HepG2 (cell line): ENCODE measurements around the gene SNX10. TPM values are rescaled to one million over a fixed set of nuclear protein-coding genes. Genes with fewer than 3 reads are reported as not detected.

ENCODE experiments used
- ATF7-NPFF ChIP-seq: sonication (generic); formaldehyde crosslinking; IDR thresholded peaks from 2 replicates; pipeline ENCODE4 v1.8.1; 2023; ENCODE audit warnings: mild to moderate bottlenecking, low read depth, missing genetic modification reagents, moderate library complexity
- CBX2 ChIP-seq, 2 experiments: fragments of 200-600 bp in 1 of 2; sonication (generic); formaldehyde crosslinking in 1 of 2; IDR thresholded peaks; 2 replicates each; pipeline versions ENCODE4 v1.7.0 to v1.8.1; 2018 to 2022; ENCODE audit warnings: low read depth in 2 of 2, low read length in 1 of 2, mild to moderate bottlenecking in 1 of 2, missing genetic modification reagents in 1 of 2
- FOXC1 ChIP-seq: sonication (generic); formaldehyde crosslinking; IDR thresholded peaks from 2 replicates; pipeline ENCODE4 v1.8.0; 2022; ENCODE audit warnings: mild to moderate bottlenecking, missing genetic modification reagents, borderline replicate concordance
- GLI4 ChIP-seq: sonication (generic); formaldehyde crosslinking; IDR thresholded peaks from 2 replicates; pipeline ENCODE4 v1.5.1; 2020; ENCODE audit warnings: missing genetic modification reagents, mild to moderate bottlenecking, moderate library complexity, borderline replicate concordance
- HOXA3 ChIP-seq: sonication (generic); formaldehyde crosslinking; IDR thresholded peaks from 2 replicates; pipeline ENCODE4 v1.5.0; 2020; ENCODE audit warnings: missing genetic modification reagents
- IRX3 ChIP-seq: sonication (generic); formaldehyde crosslinking; IDR thresholded peaks from 2 replicates; pipeline ENCODE4 v1.8.1; 2023; ENCODE audit warnings: mild to moderate bottlenecking, low read depth, missing genetic modification reagents, borderline replicate concordance
- JUN ChIP-seq: sonication (generic); formaldehyde crosslinking; IDR thresholded peaks from 2 replicates; pipeline ENCODE4 v1.4.0; 2020; ENCODE audit warnings: mild to moderate bottlenecking, missing genetic modification reagents
- PHF8 ChIP-seq: sonication (generic); formaldehyde crosslinking; IDR thresholded peaks from 2 replicates; pipeline ENCODE4 v1.5.0; 2020; ENCODE audit warnings: missing genetic modification reagents
- PRMT3 ChIP-seq: sonication (generic); formaldehyde crosslinking; IDR thresholded peaks from 2 replicates; pipeline ENCODE4 v1.8.1; 2022; ENCODE audit warnings: low read depth, mild to moderate bottlenecking, moderate library complexity, missing genetic modification reagents, borderline replicate concordance
- REXO4 ChIP-seq: sonication (generic); formaldehyde crosslinking; IDR thresholded peaks from 2 replicates; pipeline ENCODE4 v1.8.0; 2022; ENCODE audit warnings: missing genetic modification reagents, mild to moderate bottlenecking, borderline replicate concordance
- RFX5 ChIP-seq: IDR thresholded peaks from 2 replicates; pipeline ENCODE4 v1.6.1; 2011; ENCODE audit warnings: low read depth, low read length, improper control_type of control experiment
- TOPORS ChIP-seq: sonication (generic); formaldehyde crosslinking; IDR thresholded peaks from 2 replicates; pipeline ENCODE4 v1.8.0; 2023; ENCODE audit warnings: mild to moderate bottlenecking, missing genetic modification reagents
- ZBTB20 ChIP-seq: sonication (generic); formaldehyde crosslinking; IDR thresholded peaks from 2 replicates; pipeline ENCODE4 v1.8.1; 2023; ENCODE audit warnings: missing genetic modification reagents, low read depth, mild to moderate bottlenecking, borderline replicate concordance
- ZFY ChIP-seq: sonication (generic); formaldehyde crosslinking; IDR thresholded peaks from 2 replicates; pipeline ENCODE4 v1.4.0; 2020; ENCODE audit warnings: missing genetic modification reagents
- ZNF253 ChIP-seq: sonication (generic); formaldehyde crosslinking; IDR thresholded peaks from 2 replicates; pipeline ENCODE4 v1.8.0; 2022; ENCODE audit warnings: mild to moderate bottlenecking, missing genetic modification reagents, borderline replicate concordance
- ZNF354B ChIP-seq: sonication (generic); formaldehyde crosslinking; IDR thresholded peaks from 2 replicates; pipeline ENCODE4 v1.8.0; 2022; ENCODE audit warnings: mild to moderate bottlenecking, missing genetic modification reagents
- ZNF383 ChIP-seq: sonication (generic); formaldehyde crosslinking; IDR thresholded peaks from 2 replicates; pipeline ENCODE4 v1.4.0; 2020; ENCODE audit warnings: missing genetic modification reagents, mild to moderate bottlenecking, borderline replicate concordance
- ZNF547 ChIP-seq: sonication (generic); formaldehyde crosslinking; IDR thresholded peaks from 2 replicates; pipeline ENCODE4 v1.5.1; 2020; ENCODE audit warnings: mild to moderate bottlenecking, missing genetic modification reagents
- ZSCAN22 ChIP-seq: sonication (generic); formaldehyde crosslinking; IDR thresholded peaks from 2 replicates; pipeline ENCODE4 v1.4.0; 2020; ENCODE audit warnings: mild to moderate bottlenecking, missing genetic modification reagents
- polyA plus RNA-seq, 8 experiments: library from polyadenylated mRNA; depleted of rRNA in 3 of 8; stranded (reverse) in 7 of 8; unstranded in 1 of 8; fragments of >200 nt; fragmentation: Illumina TruSeq in 4 of 8; extraction: Trizol in 4 of 8; gene quantifications; 2 replicates each; pipeline versions ENCODE4 v1.2.1 to v1.2.3, GENCODE V29; 2011 to 2016; ENCODE audit warnings: low read depth in 4 of 8, missing spikeins in 1 of 8, mixed read lengths in 1 of 8; ENCODE audit not compliant: insufficient read depth in 1 of 8
- total RNA-seq, 5 experiments: library from RNA; depleted of rRNA; stranded (reverse); fragments of >200 nt; fragmentation: Illumina TruSeq; extraction: Trizol; gene quantifications; 2 replicates each; pipeline ENCODE4 v1.2.3, GENCODE V29; 2016; ENCODE audit warnings: low read depth in 1 of 5
- TF ChIP-seq, protein P1 (sequence below): sonication (generic); formaldehyde crosslinking; IDR thresholded peaks from 2 replicates; pipeline ENCODE4 v1.4.0; 2020; ENCODE audit warnings: mild to moderate bottlenecking, missing genetic modification reagents, borderline replicate concordance
- TF ChIP-seq, protein P2 (sequence below): sonication (generic); formaldehyde crosslinking; IDR thresholded peaks from 2 replicates; pipeline ENCODE4 v1.4.0; 2020; ENCODE audit warnings: missing genetic modification reagents, low read depth, mild to moderate bottlenecking, borderline replicate concordance
- TF ChIP-seq, protein P3 (sequence below): sonication (generic); formaldehyde crosslinking; IDR thresholded peaks from 2 replicates; pipeline ENCODE4 v1.5.1; 2020; ENCODE audit warnings: missing genetic modification reagents, mild to moderate bottlenecking, borderline replicate concordance
- TF ChIP-seq, protein P4 (sequence below): IDR thresholded peaks from 2 replicates; pipeline ENCODE4 v1.6.1; 2016; ENCODE audit warnings: missing compliant biosample characterization, missing genetic modification reagents, borderline replicate concordance

The SNX10 gene
- total and polyA plus RNA-seq, 2 of the 13 experiments (the other 11 are each of a cell fraction or from before 2014, with no cell fraction given), result 26.0 to 27.6 TPM

DNA sequence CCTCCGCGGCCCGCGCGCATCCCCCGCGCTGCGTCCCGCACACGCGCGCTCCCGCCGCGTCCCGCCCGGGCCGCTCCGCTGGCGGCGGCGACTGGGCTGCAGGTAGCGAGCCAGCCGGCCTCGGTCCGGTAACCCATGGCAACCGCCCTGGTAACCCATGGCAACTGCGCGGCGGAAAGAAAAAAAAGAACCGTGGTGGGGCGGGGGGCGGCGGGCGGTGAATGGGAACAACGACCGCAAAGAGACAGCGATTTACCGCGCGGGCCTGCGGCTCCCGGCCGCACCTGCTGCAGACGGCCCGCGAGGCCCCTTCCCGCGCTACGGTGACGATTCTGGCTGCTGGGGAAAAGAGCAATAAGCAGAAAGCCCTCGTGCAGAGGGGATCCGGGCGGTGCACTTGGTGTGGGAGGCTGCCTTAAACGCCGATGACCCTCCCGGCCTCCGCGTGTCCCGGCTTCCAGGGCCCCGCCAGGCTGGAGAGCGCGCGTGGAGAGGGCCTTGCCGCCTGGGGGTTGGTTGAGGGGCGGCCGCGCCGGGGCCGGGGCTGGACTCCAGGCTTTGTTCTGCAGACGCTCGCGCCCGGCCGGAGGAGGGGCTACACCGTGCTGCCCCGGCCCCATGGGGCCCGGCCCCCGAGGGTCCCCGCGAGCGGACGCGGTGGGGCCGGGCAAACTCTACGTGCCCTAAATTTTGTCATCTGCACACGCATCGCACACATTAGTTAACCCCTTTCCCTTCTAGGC, 84.7 kb downstream of the SNX10 start (continued):
- TF ChIP-seq, protein P1, sequence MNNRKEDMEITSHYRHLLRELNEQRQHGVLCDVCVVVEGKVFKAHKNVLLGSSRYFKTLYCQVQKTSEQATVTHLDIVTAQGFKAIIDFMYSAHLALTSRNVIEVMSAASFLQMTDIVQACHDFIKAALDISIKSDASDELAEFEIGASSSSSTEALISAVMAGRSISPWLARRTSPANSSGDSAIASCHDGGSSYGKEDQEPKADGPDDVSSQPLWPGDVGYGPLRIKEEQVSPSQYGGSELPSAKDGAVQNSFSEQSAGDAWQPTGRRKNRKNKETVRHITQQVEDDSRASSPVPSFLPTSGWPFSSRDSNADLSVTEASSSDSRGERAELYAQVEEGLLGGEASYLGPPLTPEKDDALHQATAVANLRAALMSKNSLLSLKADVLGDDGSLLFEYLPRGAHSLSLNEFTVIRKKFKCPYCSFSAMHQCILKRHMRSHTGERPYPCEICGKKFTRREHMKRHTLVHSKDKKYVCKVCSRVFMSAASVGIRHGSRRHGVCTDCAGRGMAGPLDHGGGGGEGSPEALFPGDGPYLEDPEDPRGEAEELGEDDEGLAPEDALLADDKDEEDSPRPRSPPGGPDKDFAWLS (CRISPR knock-in tag), result peak; percentile 54; the same call in 1 of the 2 replicates
- TF ChIP-seq GLI4 (CRISPR knock-in tag), result 0 out of 2 replicates have a peak, but pooled peaks have one; percentile 39
- no peak for TF ChIP-seq REXO4 (CRISPR knock-in tag)
- TF ChIP-seq PHF8, result peak; percentile 46; the same call in 1 of the 2 replicates
- TF ChIP-seq RFX5, result peak; percentile 42; the same call in 1 of the 2 replicates
- TF ChIP-seq IRX3, result peak; percentile 53; the same call in 1 of the 2 replicates
- 0 out of 2 replicates have a peak, but pooled peaks have one; percentile 20 for TF ChIP-seq ATF7-NPFF
- TF ChIP-seq FOXC1 (CRISPR knock-in tag), result 0 out of 2 replicates have a peak, but pooled peaks have one; percentile 17
- TF ChIP-seq ZBTB20 (CRISPR knock-in tag), result no peak
- 0 out of 2 replicates have a peak, but pooled peaks have one; percentile 31 for TF ChIP-seq ZSCAN22 (CRISPR knock-in tag)
- TF ChIP-seq ZNF253 (CRISPR knock-in tag), result no peak
- TF ChIP-seq, protein P2, sequence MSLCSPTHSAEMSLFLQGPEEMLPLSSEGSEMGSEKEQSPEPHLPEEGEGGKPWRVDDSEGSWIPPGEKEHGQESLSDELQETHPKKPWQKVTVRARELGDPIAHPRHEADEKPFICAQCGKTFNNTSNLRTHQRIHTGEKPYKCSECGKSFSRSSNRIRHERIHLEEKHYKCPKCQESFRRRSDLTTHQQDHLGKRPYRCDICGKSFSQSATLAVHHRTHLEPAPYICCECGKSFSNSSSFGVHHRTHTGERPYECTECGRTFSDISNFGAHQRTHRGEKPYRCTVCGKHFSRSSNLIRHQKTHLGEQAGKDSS (CRISPR knock-in tag), result peak; percentile 36; the same call in 1 of the 2 replicates
- TF ChIP-seq PRMT3 (CRISPR knock-in tag), result no peak
- 0 out of 2 replicates have a peak, but pooled peaks have one; percentile 36 for TF ChIP-seq ZNF354B (CRISPR knock-in tag)
- 0 out of 2 replicates have a peak, but pooled peaks have one; percentile 62 for TF ChIP-seq ZNF383 (CRISPR knock-in tag)
- TF ChIP-seq ZFY (CRISPR knock-in tag), result peak; percentile 15; the same call in 1 of the 2 replicates
- 0 out of 2 replicates have a peak, but pooled peaks have one; percentile 7 for TF ChIP-seq HOXA3 (CRISPR knock-in tag)
- TF ChIP-seq TOPORS (CRISPR knock-in tag), result peak; percentile 70; the same call in 1 of the 2 replicates
- TF ChIP-seq, protein P3, sequence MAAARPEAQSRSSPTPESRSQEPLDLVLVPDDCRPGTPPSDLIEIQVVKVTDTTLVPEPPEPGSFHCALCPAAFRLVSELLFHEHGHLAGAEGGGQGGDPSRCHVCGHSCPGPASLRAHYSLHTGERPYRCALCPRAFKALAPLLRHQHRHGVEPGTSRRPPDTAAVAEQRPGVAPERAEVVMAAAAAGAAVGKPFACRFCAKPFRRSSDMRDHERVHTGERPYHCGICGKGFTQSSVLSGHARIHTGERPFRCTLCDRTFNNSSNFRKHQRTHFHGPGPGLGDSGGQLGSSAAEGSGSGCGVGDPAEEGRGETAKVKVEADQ (CRISPR knock-in tag), result peak; percentile 54
- peak; percentile 44; the same call in 1 of the 2 replicates for TF ChIP-seq ZNF547
- TF ChIP-seq JUN (CRISPR knock-in tag), result 0 out of 2 replicates have a peak, but pooled peaks have one; percentile 49
- TF ChIP-seq, protein P4, sequence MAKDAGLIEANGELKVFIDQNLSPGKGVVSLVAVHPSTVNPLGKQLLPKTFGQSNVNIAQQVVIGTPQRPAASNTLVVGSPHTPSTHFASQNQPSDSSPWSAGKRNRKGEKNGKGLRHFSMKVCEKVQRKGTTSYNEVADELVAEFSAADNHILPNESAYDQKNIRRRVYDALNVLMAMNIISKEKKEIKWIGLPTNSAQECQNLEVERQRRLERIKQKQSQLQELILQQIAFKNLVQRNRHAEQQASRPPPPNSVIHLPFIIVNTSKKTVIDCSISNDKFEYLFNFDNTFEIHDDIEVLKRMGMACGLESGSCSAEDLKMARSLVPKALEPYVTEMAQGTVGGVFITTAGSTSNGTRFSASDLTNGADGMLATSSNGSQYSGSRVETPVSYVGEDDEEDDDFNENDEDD (CRISPR knock-in tag), result peak; percentile 61; the same call in 1 of the 2 replicates
- TF ChIP-seq CBX2 (IDR thresholded peaks at IDR 0.05; ENCODE audit: low read depth, low read length), result no peak
- peak; percentile 11; the same call in 1 of the 2 replicates for TF ChIP-seq CBX2 (CRISPR knock-in tag; IDR thresholded peaks at IDR 0.05; ENCODE audit: low read depth)
